SK-N-MC (cell line): ENCODE data around the gene SOS1.

Source experiments
- EZH2 ChIP-seq: fragments of 200-600 bp; sonication (generic); IDR thresholded peaks from one replicate; pipeline ENCODE4 v1.6.1; 2017; ENCODE audit warnings: antibody characterized with exemption
- FOXP2 ChIP-seq: optimal IDR thresholded peaks from 2 replicates; pipeline ENCODE3; 2011; ENCODE audit warnings: mild to moderate bottlenecking, moderate library complexity; ENCODE audit not compliant: insufficient read depth; ENCODE audit errors: extremely low read length, control extremely low read depth
- POLR2AphosphoS5 ChIP-seq: IDR thresholded peaks from 2 replicates; pipeline ENCODE4 v1.6.1; 2012; ENCODE audit warnings: mild to moderate bottlenecking, low read depth, low read length, borderline replicate concordance

DNA sequence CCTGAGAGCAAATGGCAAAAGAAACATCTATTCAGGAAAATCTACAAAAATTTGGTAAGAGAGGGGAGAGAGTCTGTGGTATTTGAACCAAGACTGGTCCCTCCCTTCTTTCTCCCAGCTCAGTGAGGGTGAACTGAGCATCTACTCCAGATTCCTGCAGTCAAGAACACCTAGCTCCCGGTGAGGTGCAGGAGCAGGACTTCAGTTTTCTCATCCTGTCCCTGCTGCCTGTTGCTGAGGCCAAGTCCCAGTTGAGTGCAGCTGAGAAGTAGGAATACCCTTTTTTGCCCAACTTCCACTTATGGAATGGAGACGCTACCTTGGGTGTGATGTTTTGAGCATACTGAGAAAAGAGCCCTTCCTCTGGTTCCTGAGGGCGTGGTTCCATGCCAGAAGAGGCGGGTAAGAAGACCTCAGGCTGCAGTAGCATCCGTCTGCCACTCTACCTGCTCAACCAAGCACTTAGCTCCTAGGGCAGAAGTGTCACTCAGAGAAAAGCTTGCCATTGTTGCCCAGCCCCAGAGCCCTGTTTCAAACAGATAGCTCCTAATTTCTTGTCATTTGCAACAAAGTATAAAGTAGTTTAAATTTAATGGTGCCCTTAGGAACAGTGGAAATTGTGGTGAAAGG is 112.9 kb downstream of the SOS1 start:
- TF ChIP-seq EZH2 (no peak), POLR2AphosphoS5 (no peak), FOXP2 (no peak)
